Pulmonary artery endothelial cell (primary cell): ENCODE results near the gene RNASEH1. TPM values are rescaled to one million over a fixed set of nuclear protein-coding genes. Genes with fewer than 3 reads are reported as not detected.

ENCODE experiments used
- DNase-seq: peaks from one replicate; pipeline ENCODE4 v3.0.0-alpha.2; 2011; ENCODE audit warnings: low read depth, low spot score
- total RNA-seq: library from RNA; depleted of rRNA; stranded (reverse); fragments of >200 nt; gene quantifications from 2 replicates; pipeline ENCODE4 v1.2.3, GENCODE V29; 2014

The RNASEH1 gene
- total RNA-seq, 1 donor from 2014 or later: 41.6 TPM

GRCh38 chr2:3563521-3563976 lies 5.4 kb upstream of the RNASEH1 start:
- DNase-seq: no peak

- DNase-seq: no peak
Measured at GRCh38 chr2:3557639-3558204, 411 bp downstream of the RNASEH1 start.

- DNase-seq: no peak
Measured at GRCh38 chr2:3553946-3554345, 4.2 kb downstream of the RNASEH1 start.

GRCh38 chr2:3547915-3548314 lies 10.2 kb downstream of the RNASEH1 start:
- no peak for DNase-seq

GRCh38 chr2:3545788-3546478 lies 12.2 kb downstream of the RNASEH1 start:
- DNase-seq: no peak

GRCh38 chr2:3543023-3543683 lies 15.0 kb downstream of the RNASEH1 start:
- no peak for DNase-seq

- DNase-seq: no peak
Measured at GRCh38 chr2:3542107-3542506, 16.0 kb downstream of the RNASEH1 start.

- DNase-seq: no peak
Measured at GRCh38 chr2:3539836-3540235, 18.3 kb downstream of the RNASEH1 start.

GRCh38 chr2:3536682-3537632 lies 21.2 kb downstream of the RNASEH1 start:
- DNase-seq: no peak

- DNase-seq: peak; percentile 49
Measured at GRCh38 chr2:3535794-3536681, 22.1 kb downstream of the RNASEH1 start.

GRCh38 chr2:3535467-3535793 lies 22.7 kb downstream of the RNASEH1 start:
- no peak for DNase-seq

- no peak for DNase-seq
Measured at GRCh38 chr2:3534251-3534814, 23.8 kb downstream of the RNASEH1 start.

GRCh38 chr2:3533836-3534235 lies 24.3 kb downstream of the RNASEH1 start:
- no peak for DNase-seq

GRCh38 chr2:3532941-3533340 lies 25.2 kb downstream of the RNASEH1 start:
- no peak for DNase-seq

GRCh38 chr2:3529316-3530025 lies 28.7 kb downstream of the RNASEH1 start:
- DNase-seq: no peak

GRCh38 chr2:3527886-3528785 lies 30.0 kb downstream of the RNASEH1 start:
- DNase-seq: no peak

GRCh38 chr2:3526871-3527270 lies 31.3 kb downstream of the RNASEH1 start:
- no peak for DNase-seq

GRCh38 chr2:3523551-3524041 lies 34.5 kb downstream of the RNASEH1 start:
- no peak for DNase-seq
